T-helper 2 cell (primary cell): ENCODE measurements around the gene PDILT.
A peak's percentile ranks its signal among the peaks of the same experiment; 100 is the strongest.

Source experiments
- DNase-seq, 5 experiments: peaks; one replicate each; pipeline versions ENCODE4 v3.0.0 to v3.0.0-alpha.2; 2012 to 2022

Gene PDILT

DNA sequence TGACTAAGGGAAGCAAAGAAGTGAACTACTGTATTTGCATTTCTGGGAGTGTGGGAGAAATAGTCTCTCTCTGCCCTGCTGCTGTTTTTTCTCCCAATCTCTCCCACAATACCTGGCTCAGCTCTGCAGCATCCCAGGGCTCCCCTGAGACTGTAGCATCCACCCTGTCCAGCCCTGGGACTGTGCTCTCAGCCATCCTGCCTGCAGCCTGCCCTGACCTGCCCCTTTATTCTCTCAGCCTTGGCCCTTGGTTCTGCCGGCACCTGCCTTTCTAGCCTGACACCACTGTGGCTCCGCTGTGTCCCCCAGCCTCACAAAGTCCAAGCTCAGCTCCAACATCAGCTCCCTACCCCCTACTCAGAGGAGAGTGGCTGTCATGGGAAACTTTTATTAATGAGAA, 1.9 kb downstream of the PDILT start:
- no peak for DNase-seq

DNA sequence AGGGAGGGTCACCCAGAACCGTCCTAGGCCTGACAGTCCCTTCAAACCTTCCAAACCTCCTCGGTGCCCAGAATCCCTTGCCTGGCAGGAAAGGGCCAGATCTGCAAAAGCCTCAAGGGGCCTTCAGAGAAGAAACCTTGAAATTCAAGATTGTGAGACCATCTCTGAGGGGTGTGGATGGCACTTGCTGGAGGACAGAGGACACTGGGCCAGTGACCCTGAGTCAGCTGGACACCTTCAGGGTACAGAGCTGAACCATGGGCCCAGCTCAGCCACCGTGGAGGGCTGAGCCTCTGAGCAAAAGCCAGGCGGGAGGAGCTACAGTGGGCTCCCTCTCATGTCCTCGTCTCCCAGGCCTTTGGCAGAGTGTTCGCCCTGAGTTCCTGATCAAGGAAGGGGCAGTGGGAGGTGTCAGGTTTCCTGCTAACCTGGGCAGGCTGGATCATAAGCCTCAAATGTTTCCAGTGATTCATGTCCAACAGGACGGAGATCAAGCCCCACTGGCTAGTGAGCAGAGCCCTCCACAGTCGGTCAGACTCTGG, 3.0 kb downstream of the PDILT start:
- no peak for DNase-seq

DNA sequence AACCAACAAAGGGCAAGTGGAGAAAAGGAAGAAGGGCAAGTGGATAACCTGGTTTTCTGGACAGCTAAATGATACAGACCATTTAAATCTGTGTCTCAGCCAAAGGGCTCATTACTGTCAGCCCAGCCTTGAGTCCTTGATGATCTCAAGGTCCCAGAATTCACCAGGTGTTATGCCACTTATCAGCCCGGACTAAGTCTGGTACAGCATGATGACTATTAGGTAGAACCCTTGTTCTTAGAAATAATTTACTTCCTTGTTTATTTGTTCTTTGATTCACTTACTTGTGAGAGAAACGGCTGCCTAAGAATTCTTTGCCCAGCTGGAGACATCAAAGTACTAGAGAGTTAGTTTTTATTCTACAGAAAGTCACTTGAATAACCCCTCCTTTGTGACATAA, 3.5 kb downstream of the PDILT start:
- no peak for DNase-seq

DNA sequence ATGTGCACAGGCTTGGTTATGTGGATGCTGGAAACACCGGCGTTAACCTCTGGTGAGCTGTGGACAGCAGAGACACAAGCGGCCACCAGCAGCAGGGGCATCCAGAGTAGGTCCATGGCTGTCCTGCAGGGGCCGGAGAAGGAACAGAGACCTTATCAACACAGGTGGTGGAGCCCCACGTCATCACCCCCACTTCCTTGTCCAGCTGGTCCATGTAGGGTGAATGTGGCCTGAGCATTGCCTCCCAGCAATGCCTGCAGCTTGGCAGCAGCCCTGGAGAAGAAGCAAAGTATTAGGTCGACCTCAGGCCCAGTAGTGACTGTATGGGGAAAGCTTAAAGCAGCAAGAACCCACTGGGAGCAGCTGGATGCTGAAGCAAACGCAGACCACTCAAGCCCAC, 5.4 kb downstream of the PDILT start:
- no peak for DNase-seq

- no peak for DNase-seq
These were observed 5.9 kb downstream of the PDILT start for GRCh38 chr16:20398603-20399002.

- no peak for DNase-seq
These were observed 7.0 kb downstream of the PDILT start for GRCh38 chr16:20397468-20398074.

- DNase-seq = no peak
These were observed 7.6 kb downstream of the PDILT start for GRCh38 chr16:20396846-20397467.

GRCh38 chr16:20395946-20396345, 8.6 kb downstream of the PDILT start:
- no peak for DNase-seq

GRCh38 chr16:20393801-20394577, 10.5 kb downstream of the PDILT start:
- DNase-seq = no peak

- no peak for DNase-seq
These were observed 13.5 kb downstream of the PDILT start for GRCh38 chr16:20391045-20391444.

- DNase-seq = no peak
These were observed 15.7 kb downstream of the PDILT start for GRCh38 chr16:20388854-20389253.

DNA sequence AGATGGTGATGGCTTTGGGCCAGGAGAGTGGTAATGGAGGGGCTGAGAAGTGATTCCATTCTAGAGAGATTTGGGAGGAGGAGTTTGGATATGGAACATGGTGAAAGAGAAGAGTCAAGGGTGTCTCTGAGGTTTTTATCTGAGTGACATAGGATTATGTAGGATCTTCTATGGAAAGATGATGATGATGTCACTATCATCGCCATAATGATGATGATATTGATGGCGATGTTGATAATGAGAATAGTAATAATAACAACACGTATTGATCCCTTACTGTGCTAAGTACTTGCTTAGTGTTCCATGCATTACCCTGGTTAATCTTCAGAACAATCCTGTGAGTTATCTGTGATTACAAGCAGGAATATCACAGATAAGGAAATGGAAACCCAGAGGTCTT, 16.6 kb downstream of the PDILT start:
- DNase-seq = no peak

DNA sequence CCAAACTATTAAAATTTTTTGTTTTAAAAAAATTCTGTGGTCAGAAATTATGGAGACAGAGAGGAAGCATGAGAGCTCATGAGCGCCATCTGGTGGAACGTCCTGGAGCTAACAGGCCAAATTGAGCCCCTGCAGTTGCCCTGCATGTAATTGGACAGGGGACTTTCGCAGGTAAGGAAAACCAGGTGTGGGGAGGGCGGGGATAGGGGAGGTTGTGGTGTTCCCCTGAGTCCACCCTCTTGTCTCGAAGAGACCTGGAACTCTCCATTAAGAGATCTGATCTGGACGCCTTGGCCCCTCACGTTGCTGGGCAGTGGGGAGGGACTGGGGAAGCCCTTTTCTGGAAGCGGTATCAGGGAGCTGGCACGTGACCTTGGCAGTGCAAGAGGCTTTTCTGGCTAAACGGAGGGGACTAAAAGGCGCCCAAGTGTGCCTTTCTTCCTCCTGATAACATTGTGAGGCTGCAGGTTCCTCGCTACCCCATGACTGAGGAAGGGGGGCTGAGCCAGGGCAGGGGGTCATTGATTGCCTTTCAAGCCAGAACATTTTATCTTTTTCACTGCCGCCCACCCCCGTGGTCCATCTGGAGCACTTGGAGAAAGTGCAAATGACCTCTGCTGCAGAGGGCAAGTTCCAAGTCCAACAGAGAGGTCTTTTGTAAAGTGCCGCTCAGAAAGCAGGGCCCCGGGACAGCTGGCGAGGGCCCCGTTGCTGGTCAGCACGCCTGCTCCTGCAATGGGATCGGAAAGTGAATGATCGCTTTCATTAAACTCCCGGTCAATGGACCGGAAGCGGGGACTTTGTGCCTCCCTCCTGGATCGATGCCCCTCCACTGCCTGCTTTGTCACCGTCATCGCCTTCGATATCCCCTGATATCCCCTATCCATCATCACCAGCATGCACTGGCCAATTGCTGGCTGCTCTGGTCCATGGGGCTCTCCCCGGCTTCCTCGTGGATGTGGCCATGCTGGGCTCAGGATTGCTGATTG, 18.4 kb downstream of the PDILT start:
- peak in 4 of 5 experiments; percentile 17 to 32 (median 20) for DNase-seq

DNA sequence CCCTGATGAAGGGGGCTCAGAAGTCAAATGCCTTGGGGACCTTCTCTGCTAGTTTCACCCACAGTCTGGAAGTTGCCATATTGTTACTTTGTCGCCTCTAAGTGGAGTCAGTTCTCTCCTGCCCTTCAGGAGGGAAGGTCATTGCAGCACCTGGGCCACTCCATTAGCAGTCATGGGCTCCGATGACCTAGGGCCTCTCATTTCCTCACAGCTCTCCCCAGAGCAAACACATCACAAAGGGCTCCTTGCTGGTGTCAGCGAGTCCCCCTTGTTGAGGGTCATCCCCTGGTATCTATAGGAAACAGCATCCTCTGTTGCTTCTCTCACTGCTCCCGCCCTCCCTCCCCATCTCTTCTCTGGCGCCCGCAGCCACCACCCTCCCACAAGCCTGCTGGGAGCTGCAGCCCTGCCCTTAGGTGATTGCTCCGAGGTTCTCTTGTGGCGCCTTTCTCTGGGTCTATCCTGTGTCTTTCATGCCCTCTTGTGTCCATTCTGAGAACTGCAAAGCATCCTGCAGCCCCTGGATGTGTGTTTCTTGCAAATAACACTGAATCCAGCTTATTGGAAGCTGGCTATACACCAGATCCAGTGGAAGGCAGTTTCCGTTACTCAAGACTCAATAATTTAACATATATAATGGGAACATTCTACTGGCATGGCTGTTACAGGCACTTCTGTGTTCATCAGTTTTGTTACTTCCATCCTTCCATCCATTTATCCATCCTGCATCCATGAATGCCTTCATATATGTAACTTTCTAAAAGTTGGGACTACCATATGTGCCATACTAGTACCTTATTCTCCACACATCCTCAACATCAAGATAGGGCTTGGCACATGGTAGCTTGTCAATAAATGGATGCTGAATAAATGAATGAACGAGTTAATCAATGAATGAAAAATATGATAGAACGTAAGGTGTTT, 21.2 kb downstream of the PDILT start:
- DNase-seq = peak in 2 of 5 experiments; percentile 5 to 53

- DNase-seq = no peak
These were observed 22.2 kb downstream of the PDILT start for GRCh38 chr16:20382202-20382948.

- no peak for DNase-seq
These were observed 23.8 kb downstream of the PDILT start for GRCh38 chr16:20380782-20381181.

DNA sequence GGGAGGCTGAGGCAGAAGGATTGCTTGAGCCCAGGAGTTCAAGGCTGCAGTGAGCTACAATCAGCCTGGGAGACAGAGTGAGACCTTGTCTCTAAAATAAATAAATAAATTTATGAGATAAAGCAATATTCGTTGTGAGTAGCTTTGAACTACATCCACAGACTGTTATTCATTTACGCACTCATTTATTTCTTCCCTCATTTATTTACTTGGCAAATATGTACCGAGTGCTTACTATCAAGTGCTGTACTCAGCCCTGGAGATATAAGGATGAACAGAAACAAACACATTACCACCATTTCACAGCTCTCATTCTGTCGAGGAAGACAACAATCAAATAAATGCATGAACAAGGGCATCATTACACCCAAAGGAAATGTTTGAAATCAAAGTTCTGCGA, 27.4 kb downstream of the PDILT start:
- no peak for DNase-seq

GRCh38 chr16:20372701-20373100, 31.8 kb downstream of the PDILT start:
- DNase-seq = no peak

GRCh38 chr16:20369452-20370054, 35.0 kb downstream of the PDILT start:
- DNase-seq = no peak

GRCh38 chr16:20364051-20364450, 40.5 kb downstream of the PDILT start:
- no peak for DNase-seq
